Measurements from ENCODE around the gene LYZ.

LYZ gene

DNA sequence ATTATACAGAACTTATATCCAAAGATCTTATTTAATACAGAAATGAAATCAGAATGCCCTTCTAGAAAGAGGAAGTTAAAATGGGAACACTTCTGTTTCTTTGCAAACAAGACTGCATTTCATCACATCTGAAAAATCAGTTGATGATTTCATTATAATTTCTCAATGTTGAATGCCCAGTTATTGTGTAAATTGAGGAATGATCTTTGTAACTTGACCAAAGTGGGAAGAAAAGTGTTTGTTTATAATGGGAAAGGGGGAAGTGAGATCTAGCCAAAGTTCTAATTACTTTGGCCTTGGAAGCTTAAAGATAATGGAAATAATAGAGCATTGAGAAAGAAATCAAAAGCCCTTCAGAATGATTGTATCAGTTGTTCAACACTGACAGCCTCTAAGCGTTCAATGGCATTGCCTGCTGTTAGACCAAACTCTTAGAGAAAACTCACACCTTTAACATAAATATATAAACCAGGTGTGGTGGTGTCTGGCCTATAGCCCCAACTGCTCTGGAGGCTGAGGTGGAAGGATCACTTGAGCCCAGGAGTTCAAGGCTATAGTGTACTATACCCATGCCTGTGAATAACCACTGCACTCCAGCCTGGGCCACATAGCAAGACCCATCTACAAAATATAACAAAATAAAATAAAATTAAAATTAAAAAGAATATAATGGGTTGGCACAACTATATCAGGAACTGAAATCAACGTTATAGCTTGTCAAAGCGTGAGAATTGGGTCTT, 9.9 kb upstream of the LYZ start:
- Histone ChIP-seq H4K20me1 (no peaks in the 10 kb centered on the region), H3K36me3 (no peaks in the 10 kb centered on the region), H3K27me3 (no peaks in the 10 kb centered on the region), H3K9me3 (no peaks in the 10 kb centered on the region), H3K4me2 (no peak overlapping the region), H3K27ac (no peak overlapping the region), H3K9ac (no peak overlapping the region), H3K4me1 (no peaks in the 10 kb centered on the region), H3K4me3 (no peak overlapping the region)
- TF ChIP-seq Cebpa-rat (IDR thresholded peaks at IDR 0.05), result no peak

DNA sequence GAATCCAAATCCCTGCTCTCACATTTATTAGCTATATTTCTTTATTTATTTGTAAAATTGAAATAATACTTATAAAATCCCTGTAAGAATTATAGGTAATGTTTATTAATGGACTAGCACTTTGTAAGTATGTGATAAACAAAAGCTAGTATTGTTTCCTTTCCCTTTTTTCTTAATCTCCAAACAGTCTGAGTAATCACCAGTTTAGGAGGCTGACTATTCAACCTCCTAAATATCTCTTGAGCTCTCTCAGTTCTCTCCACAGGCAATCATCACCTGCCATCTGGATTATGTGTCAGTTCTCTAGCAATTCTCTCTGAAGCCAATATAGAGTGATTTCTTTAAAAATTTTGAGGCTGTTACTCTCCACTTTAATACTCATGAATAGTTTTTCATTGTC, 9.2 kb upstream of the LYZ start:
- Histone ChIP-seq H3K27ac (no peak overlapping the region), H3K27me3 (no peaks in the 10 kb centered on the region), H3K4me2 (no peak overlapping the region), H3K9ac (no peak overlapping the region), H3K9me3 (no peaks in the 10 kb centered on the region), H4K20me1 (no peaks in the 10 kb centered on the region), H3K4me3 (no peak overlapping the region), H3K4me1 (no peaks in the 10 kb centered on the region), H3K36me3 (no peaks in the 10 kb centered on the region)
- TF ChIP-seq Cebpa-rat (IDR thresholded peaks at IDR 0.05), result no peak

DNA sequence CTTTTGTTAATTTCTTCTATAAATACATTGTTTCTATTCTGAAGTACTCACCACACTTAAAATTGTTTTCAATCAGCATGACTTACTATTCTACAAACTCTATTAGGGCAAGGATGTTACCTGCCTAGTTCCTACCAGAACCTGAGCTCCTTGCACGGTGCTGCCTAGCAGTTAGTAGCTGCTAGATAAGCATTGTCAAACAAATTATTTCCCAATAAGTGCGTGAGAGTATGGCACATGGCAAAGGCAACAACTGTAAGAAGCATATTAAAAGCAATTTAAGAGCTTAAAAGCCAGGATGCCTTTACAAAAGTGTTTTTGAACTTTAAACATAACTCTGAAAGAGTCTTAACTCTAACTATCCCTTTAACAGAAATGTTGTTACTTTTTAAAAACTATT, 8.2 kb upstream of the LYZ start:
- TF ChIP-seq Cebpa-rat (IDR thresholded peaks at IDR 0.05), result no peak
- H4K20me1 ChIP-seq, result no peaks in the 10 kb centered on the region
- no peaks in the 10 kb centered on the region for H3K36me3 ChIP-seq
- no peaks in the 10 kb centered on the region for H3K9me3 ChIP-seq
- H3K4me2 ChIP-seq, result no peak overlapping the region
- no peak overlapping the region for H3K4me3 ChIP-seq
- no peaks in the 10 kb centered on the region for H3K27me3 ChIP-seq
- H3K9ac ChIP-seq, result no peak overlapping the region
- no peaks in the 10 kb centered on the region for H3K4me1 ChIP-seq
- no peak overlapping the region for H3K27ac ChIP-seq

DNA sequence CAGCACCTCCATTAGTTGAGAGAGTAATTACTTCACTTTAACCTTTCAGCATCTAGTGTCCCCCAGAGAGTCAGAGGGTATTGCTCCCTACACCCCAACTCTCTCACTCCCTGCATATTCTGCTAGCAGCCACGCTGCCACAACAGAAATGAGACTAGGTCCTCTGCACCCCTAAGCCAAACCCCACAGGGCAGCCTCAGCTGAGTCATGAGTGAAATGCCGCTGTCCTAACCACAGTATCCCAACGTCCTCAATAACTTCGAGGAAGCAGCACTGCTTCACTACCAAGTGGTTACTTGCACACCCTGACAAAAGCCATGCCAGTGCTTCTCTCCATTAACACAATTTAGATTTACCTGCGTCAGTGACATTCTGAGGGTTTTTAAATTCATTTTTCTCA, 6.9 kb upstream of the LYZ start:
- no peak for TF ChIP-seq Cebpa-rat (IDR thresholded peaks at IDR 0.05)
- Histone ChIP-seq H3K9ac (no peak overlapping the region), H4K20me1 (no peaks in the 10 kb centered on the region), H3K4me2 (no peak overlapping the region), H3K36me3 (no peaks in the 10 kb centered on the region), H3K9me3 (no peaks in the 10 kb centered on the region), H3K27ac (no peak overlapping the region), H3K4me1 (no peaks in the 10 kb centered on the region), H3K4me3 (no peak overlapping the region), H3K27me3 (no peaks in the 10 kb centered on the region)

DNA sequence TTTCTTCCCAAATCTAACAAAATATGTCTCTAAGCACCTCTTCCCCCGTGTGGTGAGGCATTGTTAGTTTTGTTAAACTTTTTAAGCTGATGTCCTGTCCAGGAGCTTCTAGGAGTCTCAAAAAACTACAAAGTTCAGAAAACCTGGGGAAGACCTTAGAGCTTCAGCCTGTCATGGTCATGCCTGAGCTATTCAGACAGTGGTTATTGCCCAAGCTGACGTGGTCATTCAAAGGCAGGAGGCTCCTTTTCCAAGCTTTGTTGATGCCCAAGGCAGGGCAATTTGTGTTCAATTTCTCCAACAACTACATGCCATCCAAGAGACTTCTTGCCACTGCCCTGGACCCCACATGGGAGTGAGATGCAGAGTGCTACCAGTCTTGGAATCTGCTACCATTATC, 5.8 kb upstream of the LYZ start:
- no peaks in the 10 kb centered on the region for H3K4me1 ChIP-seq
- no peak overlapping the region for H3K27ac ChIP-seq
- TF ChIP-seq Cebpa-rat (IDR thresholded peaks at IDR 0.05), result no peak
- no peak overlapping the region for H3K9ac ChIP-seq
- no peaks in the 10 kb centered on the region for H3K9me3 ChIP-seq
- no peaks in the 10 kb centered on the region for H3K36me3 ChIP-seq
- no peak overlapping the region for H3K4me3 ChIP-seq
- no peaks in the 10 kb centered on the region for H4K20me1 ChIP-seq
- H3K4me2 ChIP-seq, result no peak overlapping the region
- H3K27me3 ChIP-seq, result no peaks in the 10 kb centered on the region

DNA sequence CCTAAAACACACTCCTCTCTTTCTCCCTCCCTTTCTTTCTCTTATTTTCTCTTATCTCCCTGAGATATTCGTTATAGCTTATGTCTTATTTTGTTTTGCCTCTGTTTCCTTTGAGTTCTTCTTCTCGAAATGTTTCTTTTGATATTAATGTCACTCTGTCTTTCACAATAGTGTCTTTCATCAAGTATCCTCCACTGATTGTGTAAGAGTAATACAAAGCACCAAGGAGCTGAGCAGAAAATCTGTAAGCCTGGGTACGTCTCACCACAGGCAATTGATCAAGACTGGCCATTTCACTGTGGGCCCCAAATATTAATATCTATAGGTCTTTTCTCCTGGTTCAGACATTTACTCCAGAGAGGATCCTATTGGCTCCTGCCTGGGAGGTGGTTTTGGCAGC, 4.8 kb upstream of the LYZ start:
- no peaks in the 10 kb centered on the region for H3K27me3 ChIP-seq
- no peaks in the 10 kb centered on the region for H3K36me3 ChIP-seq
- peaks cover 8% of the 10 kb centered on the region; the same call in 1 of the 2 replicates for H3K4me1 ChIP-seq
- TF ChIP-seq Cebpa-rat (IDR thresholded peaks at IDR 0.05), result no peak
- no peaks in the 10 kb centered on the region for H4K20me1 ChIP-seq
- no peak overlapping the region for H3K9ac ChIP-seq
- H3K4me3 ChIP-seq, result no peak overlapping the region
- no peak overlapping the region for H3K4me2 ChIP-seq
- no peaks in the 10 kb centered on the region for H3K9me3 ChIP-seq
- no peak overlapping the region for H3K27ac ChIP-seq

DNA sequence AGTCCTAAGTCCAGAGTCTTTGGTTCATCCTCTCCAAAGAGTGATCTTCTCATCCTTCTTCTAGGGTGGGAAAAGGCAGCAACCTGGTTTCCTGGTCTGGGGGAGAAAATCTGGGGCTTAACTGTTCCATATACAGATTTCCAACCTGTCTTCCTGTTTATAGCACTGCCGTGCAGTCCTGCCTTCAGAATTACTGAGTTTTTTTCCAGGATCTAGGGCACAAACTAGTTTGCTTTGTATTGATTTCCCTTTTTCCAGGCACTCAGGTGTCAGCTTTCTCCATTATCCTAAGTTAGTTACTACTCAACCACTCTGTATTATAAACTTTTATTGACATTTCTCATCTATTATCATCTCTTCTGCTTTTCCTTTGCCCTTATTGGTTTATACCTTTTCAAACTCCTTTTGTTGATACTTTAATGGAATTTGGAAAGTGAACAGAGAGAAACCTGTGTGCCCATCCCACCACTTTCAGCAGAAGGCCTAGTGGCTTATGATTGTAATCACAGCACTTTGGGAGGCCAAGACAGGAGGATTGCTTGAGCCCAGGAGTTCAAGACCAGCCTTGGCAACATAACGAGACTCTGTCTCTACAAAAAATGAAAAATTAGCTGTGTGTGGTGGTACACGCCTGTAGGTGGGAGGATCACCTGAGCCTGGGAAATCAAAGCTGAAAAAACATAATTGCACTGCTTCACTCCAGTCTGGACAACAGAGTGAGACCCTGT, 4.1 kb upstream of the LYZ start:
- Histone ChIP-seq H3K4me2 (no peak overlapping the region), H3K36me3 (no peaks in the 10 kb centered on the region), H3K9ac (no peak overlapping the region), H4K20me1 (no peaks in the 10 kb centered on the region), H3K9me3 (no peaks in the 10 kb centered on the region), H3K4me3 (no peak overlapping the region), H3K4me1 (peaks cover 8% of the 10 kb centered on the region; the same call in 1 of the 2 replicates), H3K27ac (no peak overlapping the region), H3K27me3 (no peaks in the 10 kb centered on the region)
- no peak for TF ChIP-seq Cebpa-rat (IDR thresholded peaks at IDR 0.05)

DNA sequence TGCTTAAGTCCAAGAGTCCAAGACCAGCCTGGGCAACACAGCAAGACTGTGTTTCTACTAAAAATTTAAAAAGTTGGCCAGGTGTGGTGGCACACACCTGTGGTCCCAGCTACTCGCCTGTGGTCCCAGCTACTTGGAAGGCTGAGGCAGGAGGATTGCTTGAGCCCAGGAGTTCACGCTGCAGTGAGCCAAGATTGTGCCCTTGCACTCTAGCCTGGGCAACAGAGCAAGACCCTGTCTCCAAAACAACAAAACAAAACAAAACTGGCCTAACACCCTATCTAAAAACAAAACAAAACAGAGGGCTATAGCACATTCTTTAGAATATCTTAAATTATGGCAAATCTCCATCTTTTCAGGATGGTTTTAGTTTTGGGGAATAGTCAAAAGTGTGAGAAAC, 3.1 kb upstream of the LYZ start:
- Histone ChIP-seq H3K4me2 (no peak overlapping the region), H3K27ac (no peak overlapping the region), H3K4me3 (no peak overlapping the region), H3K9me3 (no peaks in the 10 kb centered on the region), H3K36me3 (no peaks in the 10 kb centered on the region), H3K9ac (no peak overlapping the region), H3K27me3 (no peaks in the 10 kb centered on the region), H4K20me1 (no peaks in the 10 kb centered on the region), H3K4me1 (peaks cover 8% of the 10 kb centered on the region; the same call in 1 of the 2 replicates)
- TF ChIP-seq Cebpa-rat (IDR thresholded peaks at IDR 0.05), result no peak

DNA sequence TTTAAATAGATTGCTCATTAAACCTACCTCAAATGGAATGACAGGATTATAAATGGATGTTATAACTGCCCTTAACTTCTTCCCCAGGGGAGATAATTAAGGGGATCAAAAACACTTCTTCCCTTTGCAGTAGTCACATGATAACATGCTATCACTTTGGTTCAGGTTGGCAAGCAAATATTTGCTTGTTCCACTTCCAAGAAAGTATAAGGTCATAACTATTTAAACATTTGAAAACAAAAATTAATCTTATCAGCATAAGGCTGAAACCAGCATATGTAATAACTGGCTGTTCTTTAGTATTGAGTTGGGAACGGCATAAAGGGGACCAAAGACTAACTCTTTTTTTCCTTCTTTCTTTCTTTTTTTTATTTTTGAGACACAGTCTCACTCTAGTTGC, 2.4 kb upstream of the LYZ start:
- Histone ChIP-seq H3K9me3 (no peaks in the 10 kb centered on the region), H3K4me2 (no peak overlapping the region), H3K9ac (no peak overlapping the region), H3K4me1 (peaks cover 8% of the 10 kb centered on the region; the same call in 1 of the 2 replicates), H3K27ac (no peak overlapping the region), H3K36me3 (no peaks in the 10 kb centered on the region), H4K20me1 (no peaks in the 10 kb centered on the region), H3K27me3 (no peaks in the 10 kb centered on the region), H3K4me3 (no peak overlapping the region)
- no peak for TF ChIP-seq Cebpa-rat (IDR thresholded peaks at IDR 0.05)

DNA sequence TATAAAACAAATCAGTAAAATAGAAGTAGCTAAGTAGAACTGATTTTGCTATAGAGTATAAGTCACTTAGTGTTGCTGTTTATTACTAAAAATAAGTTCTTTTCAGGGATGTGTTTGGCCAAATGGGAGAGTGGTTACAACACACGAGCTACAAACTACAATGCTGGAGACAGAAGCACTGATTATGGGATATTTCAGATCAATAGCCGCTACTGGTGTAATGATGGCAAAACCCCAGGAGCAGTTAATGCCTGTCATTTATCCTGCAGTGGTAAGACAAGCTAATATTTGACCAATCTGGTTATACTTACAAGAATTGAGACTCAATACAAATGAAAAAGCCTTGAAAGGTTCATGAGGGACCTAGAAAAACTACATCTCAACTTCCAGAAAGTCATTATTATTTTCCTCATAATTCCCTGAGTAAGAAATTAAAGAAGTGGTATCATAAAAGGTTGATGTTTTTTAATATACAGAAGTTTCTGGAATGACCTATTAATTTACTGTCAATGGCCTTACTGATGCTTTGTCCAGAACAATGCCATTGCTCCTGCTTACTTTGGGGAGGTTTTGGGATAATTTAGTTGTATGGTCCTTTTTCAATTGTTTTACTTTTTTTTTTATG, 1.9 kb downstream of the LYZ start:
- no peaks in the 10 kb centered on the region for H4K20me1 ChIP-seq
- H3K27ac ChIP-seq, result no peak overlapping the region
- no peak overlapping the region for H3K4me2 ChIP-seq
- H3K4me1 ChIP-seq, result peaks cover 8% of the 10 kb centered on the region; the same call in 1 of the 2 replicates
- H3K9me3 ChIP-seq, result no peaks in the 10 kb centered on the region
- no peaks in the 10 kb centered on the region for H3K36me3 ChIP-seq
- no peak overlapping the region for H3K9ac ChIP-seq
- no peaks in the 10 kb centered on the region for H3K27me3 ChIP-seq
- TF ChIP-seq Cebpa-rat (IDR thresholded peaks at IDR 0.05), result no peak
- no peak overlapping the region for H3K4me3 ChIP-seq
